ENCODE results near the gene PTPN11.
"Not testable (repeated sequence)": the region's sequence is repeated elsewhere in the genome, so short reads cannot be mapped to it uniquely, and the experiment has no call there.

PTPN11 gene

GRCh38 chr12:112430929-112431328 lies 12.2 kb downstream of the PTPN11 start:
- Histone ChIP-seq H3K36me3 (peaks cover 11 to 81% (median 52%) of the 10 kb centered on the region in 11 experiments), H3K9me3 (replicated peaks in 1 of 11) (no peaks in the 10 kb centered on the region), H3K27ac (no peak overlapping the region), H3K27me3 (no peaks in the 10 kb centered on the region), H3K4me2 (peak overlapping the region in 1 of 11 experiments; percentile 9; a peak in 1 of 22 replicates), H3K4me3 (no peak overlapping the region), H3K9ac (no peak overlapping the region), H4K20me1 (peaks cover 63 to 100% (median 99%) of the 10 kb centered on the region in 11 experiments; a peak in 20 of 22 replicates), H3K4me1 (peaks cover 0 to 15% (median 0%) of the 10 kb centered on the region in 10 experiments; a peak in 1 of 20 replicates)
- no peak for TF ChIP-seq Cebpa-rat (IDR thresholded peaks at IDR 0.05)

- Histone ChIP-seq H4K20me1 (peaks cover 57 to 100% (median 99%) of the 10 kb centered on the region in 11 experiments; a peak in 20 of 22 replicates), H3K4me1 (peaks cover 0 to 15% (median 0%) of the 10 kb centered on the region in 10 experiments; a peak in 1 of 20 replicates), H3K27ac (no peak overlapping the region), H3K9me3 (replicated peaks in 1 of 11) (no peaks in the 10 kb centered on the region), H3K27me3 (no peaks in the 10 kb centered on the region), H3K4me2 (no peak overlapping the region), H3K36me3 (peaks cover 7 to 71% (median 42%) of the 10 kb centered on the region in 11 experiments; a peak in 21 of 22 replicates), H3K9ac (no peak overlapping the region), H3K4me3 (no peak overlapping the region)
- TF ChIP-seq Cebpa-rat (IDR thresholded peaks at IDR 0.05): no peak
Measured at GRCh38 chr12:112431965-112432364, 13.2 kb downstream of the PTPN11 start.

DNA sequence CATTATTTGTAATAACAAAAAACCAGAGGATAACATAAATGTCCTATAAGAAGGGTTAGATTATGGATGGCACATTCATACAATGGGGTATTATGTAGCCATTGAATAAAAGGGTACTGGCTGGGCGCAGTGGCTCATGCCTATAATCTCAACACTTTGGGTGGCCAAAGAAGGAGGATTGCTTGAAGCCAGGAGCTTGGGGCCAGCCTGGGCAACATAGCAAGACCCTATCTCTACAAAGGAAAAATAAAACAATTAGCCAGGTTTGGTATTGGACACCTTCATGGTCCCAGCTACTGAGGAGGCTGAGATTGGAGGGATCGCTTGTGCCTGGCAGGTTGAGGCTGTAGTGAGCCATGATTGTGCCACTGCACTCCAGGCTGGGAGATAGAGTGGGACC lies 14.8 kb downstream of the PTPN11 start:
- peaks cover 61 to 100% (median 99%) of the 10 kb centered on the region in 11 experiments; a peak in 20 of 22 replicates for H4K20me1 ChIP-seq
- no peak overlapping the region for H3K4me2 ChIP-seq
- TF ChIP-seq Cebpa-rat (IDR thresholded peaks at IDR 0.05): no peak
- no peak overlapping the region for H3K27ac ChIP-seq
- H3K9ac ChIP-seq: no peak overlapping the region
- H3K9me3 ChIP-seq (replicated peaks in 1 of 11): no peaks in the 10 kb centered on the region
- peaks cover 6 to 55% (median 33%) of the 10 kb centered on the region in 11 experiments; a peak in 21 of 22 replicates for H3K36me3 ChIP-seq
- H3K27me3 ChIP-seq: no peaks in the 10 kb centered on the region
- no peak overlapping the region for H3K4me3 ChIP-seq
- H3K4me1 ChIP-seq: peaks cover 0 to 15% (median 0%) of the 10 kb centered on the region in 10 experiments; a peak in 1 of 20 replicates

GRCh38 chr12:112438645-112439044 lies 19.9 kb downstream of the PTPN11 start:
- Histone ChIP-seq H4K20me1 (peaks cover 53 to 97% (median 95%) of the 10 kb centered on the region in 11 experiments; a peak in 21 of 22 replicates), H3K36me3 (peaks cover 0 to 25% (median 11%) of the 10 kb centered on the region in 11 experiments; a peak in 18 of 22 replicates)
- H3K27ac ChIP-seq; H3K9ac ChIP-seq; H3K4me3 ChIP-seq; H3K27me3 ChIP-seq; H3K4me1 ChIP-seq; H3K9me3 ChIP-seq (replicated peaks in 1 of 11); H3K4me2 ChIP-seq: not testable (repeated sequence)

DNA sequence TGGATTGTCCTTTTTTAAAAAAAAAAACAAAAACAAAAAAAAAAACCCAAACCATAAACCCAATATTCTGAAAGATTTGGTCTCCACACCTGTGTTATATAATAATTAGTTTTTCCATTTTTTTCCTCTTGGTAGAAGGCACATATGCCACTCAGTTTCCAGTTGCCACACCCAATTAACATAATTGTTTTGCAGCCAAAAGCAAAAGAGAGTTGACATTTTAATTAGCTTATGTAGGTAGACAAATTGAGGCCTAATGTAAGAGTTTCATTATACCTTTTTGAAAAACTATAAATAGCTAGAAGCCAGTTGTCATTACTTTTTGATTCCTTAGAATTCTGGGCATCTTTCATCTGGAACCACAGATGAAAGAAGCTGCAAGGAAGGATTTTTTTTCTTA lies 21.0 kb downstream of the PTPN11 start:
- Histone ChIP-seq H3K9ac (no peak overlapping the region), H3K9me3 (replicated peaks in 1 of 11) (no peaks in the 10 kb centered on the region), H3K27ac (no peak overlapping the region), H3K4me1 (no peaks in the 10 kb centered on the region), H3K36me3 (peaks cover 4 to 25% (median 17%) of the 10 kb centered on the region in 11 experiments; a peak in 21 of 22 replicates), H3K27me3 (no peaks in the 10 kb centered on the region), H3K4me2 (no peak overlapping the region), H3K4me3 (no peak overlapping the region), H4K20me1 (peaks cover 53 to 97% (median 95%) of the 10 kb centered on the region in 11 experiments; a peak in 21 of 22 replicates)
- TF ChIP-seq Cebpa-rat (IDR thresholded peaks at IDR 0.05): no peak

DNA sequence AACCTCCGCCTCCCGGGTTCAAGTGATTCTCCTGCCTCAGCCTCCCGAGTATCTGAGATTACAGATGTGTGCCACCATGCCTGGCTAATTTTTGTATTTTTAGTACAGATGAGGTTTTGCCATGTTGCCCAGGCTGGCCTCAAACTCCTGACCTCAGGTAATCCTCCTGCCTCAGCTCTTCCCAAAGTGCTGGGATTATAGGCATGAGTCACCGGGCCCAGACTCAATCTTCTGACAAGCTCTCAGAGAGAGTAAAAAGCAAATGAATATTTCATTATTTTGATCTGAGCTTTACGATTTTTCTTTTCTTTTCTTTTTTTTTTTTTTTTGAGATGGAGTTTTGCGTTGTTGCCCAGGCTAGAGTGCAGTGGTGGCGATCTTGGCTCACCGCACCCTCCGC lies 21.9 kb downstream of the PTPN11 start:
- not testable (repeated sequence) for H3K27ac ChIP-seq; H3K9me3 ChIP-seq (replicated peaks in 1 of 11); H3K4me1 ChIP-seq; H3K9ac ChIP-seq; H3K4me3 ChIP-seq; H3K4me2 ChIP-seq; H3K27me3 ChIP-seq
- Histone ChIP-seq H3K36me3 (peaks cover 6 to 33% (median 24%) of the 10 kb centered on the region in 11 experiments; a peak in 21 of 22 replicates), H4K20me1 (peaks cover 49 to 97% (median 92%) of the 10 kb centered on the region in 11 experiments; a peak in 21 of 22 replicates)

DNA sequence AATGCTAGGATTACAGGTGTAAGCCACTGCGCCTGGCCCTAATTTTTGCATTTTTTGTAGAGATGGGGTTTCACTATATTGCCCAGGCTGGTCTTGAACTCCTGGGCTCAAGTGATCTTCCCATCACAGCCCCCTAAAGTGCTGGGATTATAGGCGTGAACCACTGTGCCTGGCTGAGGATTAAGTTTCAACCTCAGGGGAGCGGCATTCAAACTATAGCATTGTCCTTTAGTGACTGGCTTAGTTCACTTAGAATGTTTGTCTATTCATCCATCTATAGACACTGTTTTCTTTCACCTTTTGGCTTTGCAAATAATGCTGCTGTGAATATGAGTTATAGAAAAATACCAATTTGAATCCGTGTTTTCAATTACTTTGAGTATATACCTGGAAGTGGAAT lies 25.2 kb downstream of the PTPN11 start:
- no peak for TF ChIP-seq Cebpa-rat (IDR thresholded peaks at IDR 0.05)
- no peak overlapping the region for H3K9ac ChIP-seq
- H3K27ac ChIP-seq: no peak overlapping the region
- H3K36me3 ChIP-seq: peaks cover 29 to 59% (median 54%) of the 10 kb centered on the region in 11 experiments
- no peak overlapping the region for H3K4me2 ChIP-seq
- H4K20me1 ChIP-seq: peaks cover 47 to 93% (median 87%) of the 10 kb centered on the region in 11 experiments; a peak in 21 of 22 replicates
- peaks cover 23 to 32% (median 28%) of the 10 kb centered on the region in 10 experiments for H3K4me1 ChIP-seq
- no peaks in the 10 kb centered on the region for H3K27me3 ChIP-seq
- no peak overlapping the region for H3K4me3 ChIP-seq
- no peaks in the 10 kb centered on the region for H3K9me3 ChIP-seq (replicated peaks in 1 of 11)

- H3K4me2 ChIP-seq: peak overlapping the region; percentile 38 to 81 (median 62)
- peaks cover 50 to 82% (median 76%) of the 10 kb centered on the region in 11 experiments for H3K36me3 ChIP-seq
- H3K27me3 ChIP-seq: no peaks in the 10 kb centered on the region
- no peak overlapping the region for H3K4me3 ChIP-seq
- H3K9me3 ChIP-seq (replicated peaks in 1 of 11): no peaks in the 10 kb centered on the region
- H3K9ac ChIP-seq: peak overlapping the region in 4 of 11 experiments; percentile 12 to 46 (median 38); a peak in 3 of 22 replicates
- H4K20me1 ChIP-seq: peaks cover 41 to 90% (median 70%) of the 10 kb centered on the region in 11 experiments; a peak in 21 of 22 replicates
- H3K4me1 ChIP-seq: peaks cover 23 to 32% (median 28%) of the 10 kb centered on the region in 10 experiments
- no peak for TF ChIP-seq Cebpa-rat (IDR thresholded peaks at IDR 0.05)
- H3K27ac ChIP-seq: peak overlapping the region in 10 of 11 experiments; percentile 1 to 72 (median 48); a peak in 17 of 22 replicates
Measured at GRCh38 chr12:112446008-112446725, 27.4 kb downstream of the PTPN11 start.

- peak overlapping the region; percentile 38 to 81 (median 62) for H3K4me2 ChIP-seq
- H3K4me3 ChIP-seq: peak overlapping the region in 1 of 10 experiments; percentile 20; a peak in 1 of 20 replicates
- no peak for TF ChIP-seq Cebpa-rat (IDR thresholded peaks at IDR 0.05)
- no peaks in the 10 kb centered on the region for H3K9me3 ChIP-seq (replicated peaks in 1 of 11)
- H3K27ac ChIP-seq: peak overlapping the region in 9 of 11 experiments; percentile 26 to 72 (median 53); a peak in 14 of 22 replicates
- no peaks in the 10 kb centered on the region for H3K27me3 ChIP-seq
- H3K9ac ChIP-seq: peak overlapping the region in 6 of 11 experiments; percentile 12 to 46 (median 34); a peak in 6 of 22 replicates
- H3K4me1 ChIP-seq: peaks cover 23 to 32% (median 28%) of the 10 kb centered on the region in 10 experiments
- peaks cover 59 to 91% (median 85%) of the 10 kb centered on the region in 11 experiments for H3K36me3 ChIP-seq
- peaks cover 37 to 88% (median 61%) of the 10 kb centered on the region in 11 experiments; a peak in 20 of 22 replicates for H4K20me1 ChIP-seq
Measured at GRCh38 chr12:112447106-112447505, 28.4 kb downstream of the PTPN11 start.

DNA sequence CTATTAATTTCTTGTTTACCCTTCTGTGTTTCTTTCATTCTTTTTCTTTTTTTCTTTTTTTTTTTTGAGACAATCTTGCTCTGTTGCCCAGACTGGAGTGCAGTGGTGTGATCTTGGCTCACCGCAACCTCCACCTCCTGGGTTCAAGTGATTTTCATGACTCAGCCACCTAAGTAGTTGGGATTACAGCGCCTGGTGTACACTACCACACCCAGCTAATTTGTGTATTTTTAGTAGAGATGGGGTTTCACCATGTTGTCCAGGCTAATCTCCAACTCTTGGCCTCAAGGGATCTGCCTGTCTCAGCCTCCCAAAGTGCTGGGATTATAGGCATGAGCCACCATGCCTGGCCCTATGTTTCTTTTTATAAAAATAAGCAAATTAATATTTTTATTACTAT lies 29.4 kb downstream of the PTPN11 start:
- not testable (repeated sequence) for H3K9ac ChIP-seq; H3K27me3 ChIP-seq; H3K9me3 ChIP-seq (replicated peaks in 1 of 11); H3K4me3 ChIP-seq; H3K27ac ChIP-seq
- Histone ChIP-seq H3K4me2 (peak overlapping the region in 1 of 11 experiments; percentile 81; a peak in 1 of 22 replicates), H3K36me3 (peaks cover 69 to 98% (median 94%) of the 10 kb centered on the region in 11 experiments), H3K4me1 (peaks cover 23 to 32% (median 28%) of the 10 kb centered on the region in 10 experiments), H4K20me1 (peaks cover 35 to 91% (median 61%) of the 10 kb centered on the region in 11 experiments; a peak in 20 of 22 replicates)

All from BLaER1 treated with 17β-estradiol and CSF1 and Interleukin-3, amounts not matched to agents 10 nM and 100 nM (cell line).